Activated CD8-positive, alpha-beta memory T cell treated with anti-CD3 and anti-CD28 coated beads, Interleukin-2, amount 50 U/mL, for 4 hours (primary cell): ENCODE results near the gene TRPM6.
"Not testable (repeated sequence)": the region's sequence is repeated elsewhere in the genome, so short reads cannot be mapped to it uniquely, and the experiment has no call there.

Experiments
- DNase-seq: peaks from one replicate; pipeline ENCODE4 v3.0.0-alpha.2; 2020

The TRPM6 gene

GRCh38 chr9:74855072-74855471 lies 32.6 kb downstream of the TRPM6 start:
- DNase-seq = no peak

GRCh38 chr9:74853024-74853423 lies 34.7 kb downstream of the TRPM6 start:
- DNase-seq = not testable (repeated sequence)

- DNase-seq = no peak
Measured at GRCh38 chr9:74848153-74848525, 39.6 kb downstream of the TRPM6 start.

GRCh38 chr9:74847478-74848152 lies 40.1 kb downstream of the TRPM6 start:
- no peak for DNase-seq

- no peak for DNase-seq
Measured at GRCh38 chr9:74846766-74847165, 41.0 kb downstream of the TRPM6 start.

GRCh38 chr9:74838351-74838750 lies 49.4 kb downstream of the TRPM6 start:
- DNase-seq = no peak

- DNase-seq = no peak
Measured at GRCh38 chr9:74824654-74825053, 63.1 kb downstream of the TRPM6 start.

DNA sequence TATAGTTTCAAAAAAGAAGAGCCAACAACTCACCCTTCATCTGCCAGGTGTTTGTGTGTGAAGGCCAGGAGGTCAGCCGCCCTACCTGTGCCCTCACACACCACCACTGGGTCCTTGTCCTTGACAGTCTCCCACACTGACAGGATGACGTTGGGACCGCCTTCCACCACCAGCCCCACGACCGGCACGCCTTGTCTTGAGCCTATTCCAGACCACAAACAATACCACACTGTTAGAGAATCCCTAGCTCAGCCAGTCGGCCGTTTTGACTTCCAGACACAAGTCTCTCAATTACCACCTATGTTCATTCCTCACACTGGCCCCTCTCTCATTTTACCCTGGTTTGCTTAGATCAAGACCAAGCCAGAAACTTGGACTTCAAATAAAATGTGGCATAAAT lies 66.1 kb downstream of the TRPM6 start:
- DNase-seq = no peak

- DNase-seq = no peak
Measured at GRCh38 chr9:74817816-74818215, 69.9 kb downstream of the TRPM6 start.

GRCh38 chr9:74817281-74817810 lies 70.4 kb downstream of the TRPM6 start:
- DNase-seq = no peak

DNA sequence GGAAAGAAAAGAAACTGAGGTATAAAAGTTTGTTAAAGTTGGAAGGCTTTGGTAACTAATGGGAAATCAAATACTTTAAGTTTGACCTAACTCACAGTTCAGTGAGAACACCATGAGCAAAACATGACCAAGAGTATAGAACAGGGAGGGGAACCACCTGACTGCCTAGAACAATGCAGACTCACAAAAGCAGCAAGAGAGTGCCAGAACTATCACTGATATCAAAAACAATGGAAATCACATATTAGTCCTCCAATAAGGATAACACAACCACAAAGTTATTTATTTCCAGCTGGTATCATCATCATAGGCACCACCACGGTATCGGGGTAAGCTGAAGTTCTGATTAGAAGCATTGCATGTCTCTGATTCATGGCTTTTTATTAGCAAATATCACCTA lies 77.5 kb downstream of the TRPM6 start:
- DNase-seq = no peak

DNA sequence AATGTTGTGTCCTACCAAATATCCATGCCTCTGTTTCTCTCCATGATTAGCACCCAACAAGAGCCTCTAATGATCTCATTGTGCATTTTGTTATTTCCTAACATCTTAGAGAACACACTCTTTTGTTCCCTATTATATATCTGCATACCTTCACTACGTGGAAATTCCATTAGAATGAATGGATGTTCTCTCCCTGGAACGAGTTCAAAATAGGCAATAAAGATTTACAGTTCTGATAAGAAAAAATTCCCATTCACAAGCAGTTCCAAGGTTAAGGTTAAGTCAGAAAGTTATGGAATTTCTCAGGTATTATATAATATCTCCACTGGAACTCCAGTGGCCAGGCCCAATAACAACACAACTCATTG lies 83.7 kb downstream of the TRPM6 start:
- no peak for DNase-seq

DNA sequence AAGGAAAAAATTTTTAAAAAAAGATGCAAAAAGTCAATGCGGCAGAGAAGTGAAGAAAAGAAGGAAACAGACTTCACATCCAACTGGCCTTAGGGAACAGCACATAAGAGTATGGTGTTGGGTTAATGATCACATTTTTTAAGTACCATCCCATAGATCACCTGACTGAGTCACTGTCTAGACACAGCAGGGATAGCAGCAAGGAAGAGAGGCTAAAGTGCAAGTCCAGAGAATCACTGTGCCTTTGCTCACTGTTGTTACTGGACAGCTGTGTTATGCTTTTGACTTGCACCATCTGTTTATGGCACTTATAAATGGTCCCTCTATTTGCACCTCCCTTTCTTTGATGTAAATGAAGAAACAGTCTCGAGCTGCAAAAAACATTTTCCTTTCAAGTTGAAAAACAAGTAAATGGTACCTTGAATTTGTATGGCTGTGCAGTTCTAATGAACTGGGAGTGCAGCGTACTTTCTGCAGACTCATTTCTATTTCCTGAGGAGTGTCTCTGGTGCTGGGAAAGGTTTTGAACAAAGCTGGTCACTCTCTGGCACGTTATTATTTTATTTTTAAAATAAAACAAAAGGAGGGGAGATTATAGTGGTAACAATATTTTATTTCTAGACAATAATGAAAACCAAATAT lies 84.2 kb downstream of the TRPM6 start:
- no peak for DNase-seq

DNA sequence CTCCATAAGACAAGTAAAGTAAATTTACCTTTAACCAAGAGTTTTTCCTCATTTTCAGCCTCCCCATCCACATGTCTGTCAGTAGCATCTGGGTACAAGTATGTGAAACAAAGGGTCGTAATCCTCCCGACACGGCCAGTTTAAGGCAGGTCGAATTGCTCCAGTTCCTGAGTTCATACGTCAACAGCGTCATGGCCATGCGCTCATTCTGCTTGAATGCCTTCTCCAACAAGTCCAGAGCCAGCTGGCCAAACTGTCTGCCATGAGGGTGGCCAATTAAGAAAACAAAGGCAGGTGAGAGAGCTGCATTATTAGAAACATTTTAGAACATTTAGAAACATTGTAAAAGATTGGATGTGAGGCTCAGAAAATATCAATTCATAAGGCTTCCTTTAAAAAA lies 87.5 kb downstream of the TRPM6 start:
- DNase-seq = no peak

DNA sequence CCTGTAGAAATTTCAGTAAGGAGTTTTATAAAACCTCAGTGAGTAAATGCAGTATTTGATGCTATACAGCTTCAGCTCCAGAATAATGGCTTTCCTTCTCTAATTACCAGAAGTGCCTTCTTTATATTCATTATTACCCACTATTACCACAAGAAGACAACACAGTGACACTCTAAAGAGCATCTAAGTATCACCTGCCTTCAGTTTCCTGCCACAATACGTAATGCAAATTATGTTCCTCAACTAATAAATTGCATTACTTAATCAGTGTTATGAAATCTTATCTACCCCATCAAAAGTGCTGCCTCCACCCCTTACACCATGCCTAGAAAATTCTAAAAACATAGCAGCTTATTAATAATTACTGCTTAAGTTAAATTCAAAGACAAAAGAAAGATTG lies 91.9 kb downstream of the TRPM6 start:
- no peak for DNase-seq

DNA sequence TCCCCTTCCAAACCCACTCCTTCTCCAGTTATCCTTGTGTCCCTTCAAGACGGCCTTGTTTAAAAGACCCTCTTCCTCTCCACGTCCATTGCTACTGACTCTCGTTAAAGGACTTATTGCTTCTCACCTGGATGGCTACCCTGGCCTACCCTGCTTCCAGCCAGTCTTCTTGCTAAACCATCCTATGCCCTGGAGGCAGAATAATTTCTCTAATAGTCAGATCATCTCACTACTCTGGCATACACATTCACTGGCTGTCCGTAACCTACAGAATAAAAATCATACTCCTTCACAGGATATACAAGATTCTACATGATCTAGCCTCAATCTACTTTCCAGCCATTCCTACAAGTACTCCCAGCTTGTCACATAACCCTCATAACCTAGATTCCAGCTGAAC lies 92.6 kb downstream of the TRPM6 start:
- no peak for DNase-seq

- no peak for DNase-seq
Measured at GRCh38 chr9:74784506-74784905, 103.2 kb downstream of the TRPM6 start.

DNA sequence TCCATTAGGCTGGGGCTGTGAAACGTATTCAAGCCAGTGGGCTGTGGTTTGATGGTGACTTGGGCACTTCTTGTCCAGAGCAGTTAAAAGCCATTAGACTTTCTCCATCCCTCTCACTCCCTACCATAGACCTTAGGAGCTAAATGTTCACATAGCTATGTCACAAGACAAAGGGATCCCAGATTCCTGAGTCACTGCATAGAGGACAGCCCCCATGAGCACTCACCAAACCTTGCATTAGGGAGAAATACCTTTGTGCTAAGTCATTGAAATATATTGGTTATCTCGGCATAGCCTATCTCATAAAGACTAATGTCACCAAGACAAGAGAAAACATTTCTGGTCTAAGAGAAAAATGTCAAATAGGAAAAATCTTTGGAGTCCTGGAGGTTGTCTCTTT lies 104.3 kb downstream of the TRPM6 start:
- DNase-seq = no peak

- DNase-seq = peak; percentile 68
Measured at GRCh38 chr9:74777136-74777879, 110.4 kb downstream of the TRPM6 start.

- DNase-seq = no peak
Measured at GRCh38 chr9:74775396-74775795, 112.3 kb downstream of the TRPM6 start.

GRCh38 chr9:74773886-74774479 lies 113.7 kb downstream of the TRPM6 start:
- DNase-seq = peak; percentile 66

GRCh38 chr9:74772121-74772520 lies 115.6 kb downstream of the TRPM6 start:
- no peak for DNase-seq

GRCh38 chr9:74771672-74772071 lies 116.0 kb downstream of the TRPM6 start:
- DNase-seq = no peak

GRCh38 chr9:74771262-74771585 lies 116.5 kb downstream of the TRPM6 start:
- DNase-seq = no peak
